ENCODE data around the gene RTKN.

GRCh38 chr2:74429487-74430451, 12.0 kb downstream of the RTKN start:
- no peak for TF ChIP-seq CTCF (conservative IDR thresholded peaks at IDR 0.05; ENCODE audit: low read depth, low read length)
- TF ChIP-seq EZH2 (IDR thresholded peaks at IDR 0.05; ENCODE audit: borderline replicate concordance, low read depth, low read length, poor library complexity, severe bottlenecking): no peak

Measured in A673 (cell line).